GM19099 (cell line): ENCODE results near the gene SLC66A2.

ENCODE experiments used
- POLR2A ChIP-seq: IDR thresholded peaks from 3 replicates; pipeline ENCODE4 v1.6.1; 2011; ENCODE audit warnings: low read depth; ENCODE audit not compliant: insufficient read length; ENCODE audit errors: extremely low read depth

Gene SLC66A2

DNA sequence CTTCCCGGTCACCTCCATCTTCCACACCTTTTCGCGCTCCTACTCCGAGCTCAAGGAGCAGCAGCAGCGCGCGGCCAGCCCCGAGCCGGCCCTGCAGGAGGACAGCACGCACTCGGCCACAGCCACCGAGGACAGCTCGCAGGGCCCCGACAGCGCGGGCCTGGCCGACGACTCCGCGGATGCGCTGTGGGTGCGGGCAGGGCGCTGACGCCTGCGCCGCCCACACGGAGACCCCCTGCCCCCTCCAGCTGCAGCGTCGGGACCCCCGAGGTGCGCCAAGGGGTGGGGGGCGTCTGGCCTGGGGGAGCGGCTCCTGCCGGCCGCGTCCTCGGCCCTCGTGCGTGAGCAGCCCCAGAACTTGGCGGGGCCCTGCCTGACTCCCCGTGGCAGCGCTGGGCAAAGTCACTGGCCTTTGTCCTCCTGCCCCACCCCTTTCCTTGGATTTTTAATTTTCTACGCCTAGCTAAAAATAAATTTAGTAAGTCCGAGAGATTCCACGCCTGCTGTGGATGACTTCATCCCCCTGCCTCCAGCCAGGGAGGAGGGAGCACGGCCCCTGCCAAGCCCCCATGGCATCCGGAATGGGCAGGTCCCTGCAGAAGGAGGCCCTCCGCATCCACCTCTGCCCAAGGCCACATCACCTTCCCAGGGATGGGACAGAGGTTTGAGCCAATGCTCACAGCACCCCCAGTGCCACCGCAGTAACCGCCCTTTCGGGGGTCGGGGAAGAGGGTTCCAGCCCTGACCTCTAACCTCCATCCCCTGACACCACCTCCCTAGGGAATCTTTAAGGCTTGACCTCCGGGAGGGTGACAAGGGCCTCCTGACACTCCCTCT is 51.6 kb downstream of the SLC66A2 start:
- no peak for TF ChIP-seq POLR2A

DNA sequence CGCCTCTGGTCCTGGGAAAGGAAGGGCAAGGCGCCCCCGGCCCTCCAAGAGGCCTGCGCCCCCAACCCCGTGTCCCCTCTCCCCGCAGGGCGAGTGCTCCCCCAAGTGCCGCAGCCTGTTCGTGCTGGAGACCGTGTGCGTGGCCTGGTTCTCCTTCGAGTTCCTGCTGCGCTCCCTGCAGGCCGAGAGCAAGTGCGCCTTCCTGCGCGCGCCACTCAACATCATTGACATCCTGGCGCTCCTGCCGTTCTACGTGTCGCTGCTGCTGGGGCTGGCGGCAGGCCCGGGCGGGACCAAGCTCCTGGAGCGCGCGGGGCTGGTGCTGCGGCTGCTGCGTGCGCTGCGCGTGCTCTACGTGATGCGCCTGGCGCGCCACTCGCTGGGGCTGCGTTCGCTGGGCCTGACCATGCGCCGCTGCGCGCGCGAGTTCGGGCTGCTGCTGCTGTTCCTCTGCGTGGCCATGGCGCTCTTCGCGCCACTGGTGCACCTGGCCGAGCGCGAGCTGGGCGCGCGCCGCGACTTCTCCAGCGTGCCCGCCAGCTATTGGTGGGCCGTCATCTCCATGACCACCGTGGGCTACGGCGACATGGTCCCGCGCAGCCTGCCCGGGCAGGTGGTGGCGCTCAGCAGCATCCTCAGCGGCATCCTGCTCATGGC is 52.4 kb downstream of the SLC66A2 start:
- no peak for TF ChIP-seq POLR2A

DNA sequence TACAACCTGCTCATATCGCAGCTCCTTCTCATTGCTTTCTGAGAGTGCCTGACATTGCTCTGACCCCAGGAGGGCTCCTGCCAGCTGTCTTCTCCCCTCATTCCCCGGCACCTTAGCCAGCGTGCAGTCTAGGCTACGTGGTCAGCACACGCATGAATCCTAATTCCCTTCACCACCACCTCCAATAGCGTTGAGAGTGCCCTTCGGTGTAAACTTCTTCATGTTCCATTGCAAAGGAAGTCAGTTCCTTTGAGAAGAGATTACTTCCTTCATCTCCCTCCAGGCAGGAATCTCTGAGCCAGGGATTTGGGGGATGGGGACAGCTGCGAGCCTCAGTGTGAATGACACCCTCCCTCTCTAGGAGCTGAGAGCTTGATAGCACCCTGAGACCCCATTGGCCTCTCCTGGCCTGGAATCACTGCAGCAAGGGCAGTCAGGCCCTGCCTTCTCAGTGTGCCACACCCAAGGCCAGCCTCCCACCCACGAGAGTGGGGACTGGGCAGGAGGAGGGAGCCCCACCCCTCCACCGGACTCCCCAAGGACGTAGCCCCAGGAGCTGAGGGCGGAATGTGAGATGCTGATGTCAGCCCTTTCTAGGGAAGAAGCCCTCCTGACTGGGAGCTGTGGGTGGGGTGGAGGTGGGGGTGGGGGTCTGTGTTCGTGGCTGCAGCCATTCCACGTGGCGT is 53.4 kb downstream of the SLC66A2 start:
- TF ChIP-seq POLR2A: no peak

DNA sequence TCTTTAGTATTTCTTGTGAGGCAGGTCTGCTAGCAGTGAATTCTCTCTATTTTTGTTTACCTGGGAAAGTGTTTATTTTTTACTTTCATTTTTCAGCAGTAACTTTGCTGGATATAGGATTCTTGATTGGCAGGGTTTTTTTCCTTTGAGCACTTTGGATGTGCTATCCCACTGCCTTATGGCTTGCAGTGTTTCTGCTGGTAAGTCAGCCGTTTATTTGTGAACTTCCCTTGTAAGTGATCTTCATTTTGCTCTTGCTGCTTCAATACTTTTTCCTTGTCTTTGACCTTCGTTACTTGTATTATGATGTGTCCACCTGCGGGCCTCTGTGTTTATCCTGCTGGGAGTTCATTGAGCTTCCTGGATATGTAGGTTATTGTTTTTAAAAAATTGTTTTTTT is 54.7 kb downstream of the SLC66A2 start:
- TF ChIP-seq POLR2A: no peak

DNA sequence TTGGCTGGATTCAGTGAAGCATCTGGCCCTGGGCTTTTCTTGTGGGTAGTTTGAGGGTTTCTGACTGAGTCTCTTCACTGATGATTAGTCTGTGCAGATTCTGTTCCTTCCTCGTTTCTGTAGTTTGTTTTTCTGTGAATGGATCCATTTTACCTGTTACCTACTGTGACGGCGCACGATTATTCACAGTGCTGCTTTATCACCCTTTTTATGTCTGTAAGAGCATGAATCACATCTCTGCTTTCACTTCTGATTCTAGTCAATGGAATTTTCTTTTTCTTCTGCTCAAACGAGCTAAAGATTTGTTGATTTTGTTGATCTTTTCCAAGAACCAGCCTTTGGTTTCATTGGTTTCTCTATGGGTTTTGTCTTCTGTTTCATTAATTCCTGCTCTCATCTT is 60.8 kb downstream of the SLC66A2 start:
- no peak for TF ChIP-seq POLR2A

- TF ChIP-seq POLR2A: no peak
Measured at GRCh38 chr18:79889569-79889968, 61.9 kb downstream of the SLC66A2 start.

- no peak for TF ChIP-seq POLR2A
Measured at GRCh38 chr18:79888016-79888415, 63.4 kb downstream of the SLC66A2 start.

- no peak for TF ChIP-seq POLR2A
Measured at GRCh38 chr18:79887181-79888000, 64.1 kb downstream of the SLC66A2 start.

- no peak for TF ChIP-seq POLR2A
Measured at GRCh38 chr18:79884963-79885728, 66.3 kb downstream of the SLC66A2 start.

DNA sequence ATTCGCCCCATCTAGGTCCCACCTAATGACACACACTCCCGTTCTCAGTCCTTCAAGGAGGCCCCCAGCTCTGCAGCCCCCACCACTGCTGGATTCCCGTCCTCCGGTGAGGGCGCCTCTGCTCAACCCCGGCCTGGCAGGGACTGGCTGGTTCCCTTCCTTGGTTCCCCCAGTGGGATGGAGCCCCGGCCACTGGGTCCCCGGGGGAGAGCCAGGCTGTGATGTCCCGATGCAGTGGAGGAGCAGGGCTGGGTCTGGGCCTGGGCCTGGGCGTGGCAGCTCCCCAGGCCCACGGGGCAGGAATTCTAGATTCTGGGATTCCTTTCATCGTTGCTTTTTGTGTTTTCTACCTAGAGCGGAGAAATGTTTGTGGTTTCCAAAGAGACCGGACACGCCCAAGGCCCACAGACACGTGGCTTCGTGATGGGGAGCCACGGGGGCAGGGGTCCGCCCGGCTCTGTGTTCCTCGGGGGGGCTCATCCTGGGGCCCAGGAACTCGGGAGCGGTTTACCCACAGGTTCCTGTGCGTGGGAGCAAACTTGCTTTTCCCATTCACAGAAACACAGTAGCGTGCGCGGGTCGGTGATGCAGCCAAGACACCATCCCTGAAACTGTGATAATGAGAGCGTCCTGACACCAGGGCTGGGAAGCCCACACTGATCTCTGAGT is 67.0 kb downstream of the SLC66A2 start:
- TF ChIP-seq POLR2A: no peak

DNA sequence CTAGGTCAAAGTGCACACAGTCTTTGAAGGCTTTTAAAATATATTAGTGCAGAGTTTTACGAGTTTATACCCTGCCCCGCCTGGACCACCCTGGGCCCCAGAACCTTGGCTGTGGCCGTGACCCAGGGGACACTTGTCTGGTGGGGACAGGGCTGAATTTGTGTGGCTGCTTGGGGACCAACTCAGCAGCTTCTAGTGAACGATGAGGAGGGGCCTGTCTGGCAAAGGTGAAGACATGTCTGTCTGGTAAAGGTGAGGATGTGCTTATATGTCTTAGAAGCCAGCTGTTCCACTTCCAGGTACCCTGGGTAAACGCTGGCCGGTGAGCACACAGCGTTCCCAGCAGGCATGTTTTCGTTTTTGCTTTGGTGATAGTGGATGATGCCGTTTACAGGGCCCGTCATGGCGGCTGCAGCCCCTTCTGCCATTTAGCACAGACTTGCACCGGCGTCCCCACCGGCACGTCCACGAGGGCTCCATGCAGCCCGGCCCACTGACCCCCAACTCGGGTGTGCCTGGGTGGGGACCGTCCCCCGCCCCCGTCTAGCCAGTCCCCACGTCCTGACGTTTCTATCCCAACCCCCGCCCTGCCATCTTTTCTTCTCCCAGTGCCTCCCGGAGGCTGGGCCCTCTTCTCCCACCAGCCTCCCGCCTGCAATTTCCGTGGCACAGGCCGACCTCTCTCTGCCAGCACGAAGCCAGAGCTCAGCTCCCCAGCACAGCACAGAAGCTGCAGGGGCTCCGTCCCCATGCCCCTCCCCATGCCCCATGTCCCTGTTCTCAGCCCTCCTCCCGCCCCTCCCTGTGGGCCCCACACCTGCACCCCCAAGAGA is 67.8 kb downstream of the SLC66A2 start:
- no peak for TF ChIP-seq POLR2A

DNA sequence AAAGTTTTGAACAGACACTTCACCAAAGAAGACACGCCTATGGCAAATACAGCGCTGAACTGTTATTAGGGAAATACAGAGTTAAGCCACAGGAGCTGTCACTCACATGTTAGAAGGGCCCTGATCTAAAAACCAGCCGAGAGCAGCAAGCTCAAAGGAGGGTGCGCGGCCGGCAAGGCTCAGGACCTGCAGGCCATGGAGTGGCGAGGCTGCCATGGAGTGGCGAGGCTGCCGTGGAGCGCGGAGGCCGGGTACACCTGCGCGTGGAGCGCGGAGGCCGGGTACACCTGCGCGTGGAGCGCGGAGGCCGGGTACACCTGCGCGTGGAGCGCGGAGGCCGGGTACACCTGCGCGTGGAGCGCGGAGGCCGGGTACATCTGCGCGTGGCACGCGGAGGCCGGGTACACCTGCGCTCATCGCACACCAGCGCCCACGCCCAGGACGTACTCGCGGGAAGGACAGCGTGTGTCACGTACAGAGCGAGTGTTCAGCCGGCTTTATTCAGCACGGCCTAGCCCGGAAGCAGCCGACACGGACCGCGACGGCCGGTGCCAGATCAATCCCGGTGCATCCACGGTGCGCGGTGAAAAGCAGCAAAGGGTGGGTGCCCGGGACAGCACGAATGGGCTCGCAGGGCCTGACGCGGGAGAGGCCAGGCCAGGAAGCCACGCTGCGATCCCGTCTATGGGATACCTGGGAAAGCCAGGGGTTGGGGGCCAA is 68.8 kb downstream of the SLC66A2 start:
- no peak for TF ChIP-seq POLR2A
